Endometrial microvascular endothelial cells (primary cell): Measurements from ENCODE around the gene PTCH2. TPM values are rescaled to one million over a fixed set of nuclear protein-coding genes. Genes with fewer than 3 reads are reported as not detected.

Source experiments
- total RNA-seq: library from RNA; depleted of rRNA; stranded (reverse); fragments of >200 nt; gene quantifications from one replicate; pipeline ENCODE4 v1.2.3, GENCODE V29; 2015; ENCODE audit errors: inconsistent ontology term

The PTCH2 gene
- total RNA-seq, 1 donor from 2014 or later = not detected

Other genes starting within 250 kb of the PTCH2 start
- gene TMEM53, start 168.8 kb downstream of the PTCH2 start, total RNA-seq = 5.2 TPM
- not detected for gene ARMH1, start 168.5 kb downstream of the PTCH2 start, total RNA-seq
- not detected for gene RNU5D-1, start 112.1 kb downstream of the PTCH2 start, total RNA-seq
- gene KIF2C, start 103.4 kb downstream of the PTCH2 start, total RNA-seq = 37.8 TPM
- gene RPS8, start 67.7 kb downstream of the PTCH2 start, total RNA-seq = 2,081 TPM
- not detected for gene BEST4, start 55.1 kb downstream of the PTCH2 start, total RNA-seq
- 39.2 TPM for gene PLK3, start 42.9 kb downstream of the PTCH2 start, total RNA-seq
- not detected for gene DYNLT4, start 35.9 kb downstream of the PTCH2 start, total RNA-seq
- 8.5 TPM for gene BTBD19, start 34.7 kb downstream of the PTCH2 start, total RNA-seq
- gene EIF2B3, start 143.3 kb upstream of the PTCH2 start, total RNA-seq = 53.3 TPM
- gene HECTD3, start 168.1 kb upstream of the PTCH2 start, total RNA-seq = 47.9 TPM
- gene UROD, start 169.0 kb upstream of the PTCH2 start, total RNA-seq = 241 TPM